HEK293 (cell line): ENCODE measurements around the gene B3GNT9.

Experiments
- INSM2 ChIP-seq: fragments of 450-650 bp; formaldehyde crosslinking; IDR thresholded peaks from 2 replicates; pipeline ENCODE4 v1.5.1; 2016; ENCODE audit warnings: missing biosample characterization, missing genetic modification characterization
- KLF10 ChIP-seq: fragments of 450-650 bp; IDR thresholded peaks from 2 replicates; pipeline ENCODE4 v1.5.1; 2018; ENCODE audit warnings: missing biosample characterization, mild to moderate bottlenecking, missing genetic modification characterization
- KLF8 ChIP-seq: fragments of 450-650 bp; formaldehyde crosslinking; IDR thresholded peaks from 2 replicates; pipeline ENCODE4 v1.5.1; 2016; ENCODE audit warnings: missing biosample characterization, missing genetic modification characterization
- KLF9 ChIP-seq: fragments of 450-650 bp; formaldehyde crosslinking; IDR thresholded peaks from 2 replicates; pipeline ENCODE4 v1.5.1; 2016; ENCODE audit warnings: missing biosample characterization, missing genetic modification characterization, low read depth
- PRDM2 ChIP-seq: fragments of 450-650 bp; formaldehyde crosslinking; IDR thresholded peaks from 2 replicates; pipeline ENCODE4 v1.5.1; 2016; ENCODE audit warnings: missing biosample characterization, missing genetic modification characterization, borderline replicate concordance
- ZFP41 ChIP-seq: fragments of 450-650 bp; formaldehyde crosslinking; IDR thresholded peaks from 2 replicates; pipeline ENCODE4 v1.5.1; 2016; ENCODE audit warnings: missing biosample characterization, missing genetic modification characterization, borderline replicate concordance
- ZFP69B ChIP-seq: fragments of 450-650 bp; formaldehyde crosslinking; IDR thresholded peaks from 2 replicates; pipeline ENCODE4 v1.5.1; 2016; ENCODE audit warnings: missing biosample characterization, missing genetic modification characterization
- ZNF214 ChIP-seq: fragments of 450-650 bp; formaldehyde crosslinking; IDR thresholded peaks from 2 replicates; pipeline ENCODE4 v1.5.1; 2017; ENCODE audit warnings: missing biosample characterization, mild to moderate bottlenecking, missing genetic modification characterization, borderline replicate concordance
- ZNF394 ChIP-seq: fragments of 450-650 bp; formaldehyde crosslinking; IDR thresholded peaks from 2 replicates; pipeline ENCODE4 v1.5.1; 2016; ENCODE audit warnings: missing biosample characterization, missing genetic modification characterization, mild to moderate bottlenecking, moderate library complexity, borderline replicate concordance
- ZNF514 ChIP-seq: fragments of 450-650 bp; formaldehyde crosslinking; IDR thresholded peaks from 2 replicates; pipeline ENCODE4 v1.5.1; 2016; ENCODE audit warnings: missing biosample characterization, missing genetic modification characterization
- ZNF580 ChIP-seq: fragments of 450-650 bp; formaldehyde crosslinking; IDR thresholded peaks from 2 replicates; pipeline ENCODE4 v1.5.1; 2016; ENCODE audit warnings: missing biosample characterization, missing genetic modification characterization
- ZNF600 ChIP-seq: fragments of 450-650 bp; formaldehyde crosslinking; IDR thresholded peaks from 2 replicates; pipeline ENCODE4 v1.5.1; 2016; ENCODE audit warnings: missing biosample characterization, missing genetic modification characterization
- ZNF692 ChIP-seq: fragments of 450-650 bp; formaldehyde crosslinking; IDR thresholded peaks from 2 replicates; pipeline ENCODE4 v1.5.1; 2016; ENCODE audit warnings: missing biosample characterization, missing genetic modification characterization
- ZNF785 ChIP-seq: fragments of 450-650 bp; formaldehyde crosslinking; IDR thresholded peaks from 2 replicates; pipeline ENCODE4 v1.5.1; 2016; ENCODE audit warnings: missing biosample characterization, missing genetic modification characterization
- TF ChIP-seq, protein P1 (sequence below): fragments of 450-650 bp; formaldehyde crosslinking; IDR thresholded peaks from 2 replicates; pipeline ENCODE4 v1.5.1; 2016; ENCODE audit warnings: missing biosample characterization, missing genetic modification characterization
- TF ChIP-seq, protein P2 (sequence below): fragments of 450-650 bp; formaldehyde crosslinking; IDR thresholded peaks from 2 replicates; pipeline ENCODE4 v1.5.1; 2016; ENCODE audit warnings: missing biosample characterization, missing genetic modification characterization
- TF ChIP-seq, protein P3 (sequence below): fragments of 450-650 bp; formaldehyde crosslinking; IDR thresholded peaks from 2 replicates; pipeline ENCODE4 v1.5.1; 2016; ENCODE audit warnings: missing biosample characterization, missing genetic modification characterization
- TF ChIP-seq, protein P4 (sequence below): fragments of 450-650 bp; formaldehyde crosslinking; IDR thresholded peaks from 2 replicates; pipeline ENCODE4 v1.5.1; 2016; ENCODE audit warnings: missing biosample characterization, missing genetic modification characterization

B3GNT9 gene

GRCh38 chr16:67183627-67184452, 33.0 kb upstream of the B3GNT9 start, which contains the start of gene MATCAP1 (continued):
- no peak for TF ChIP-seq ZFP69B
- TF ChIP-seq, protein P1, sequence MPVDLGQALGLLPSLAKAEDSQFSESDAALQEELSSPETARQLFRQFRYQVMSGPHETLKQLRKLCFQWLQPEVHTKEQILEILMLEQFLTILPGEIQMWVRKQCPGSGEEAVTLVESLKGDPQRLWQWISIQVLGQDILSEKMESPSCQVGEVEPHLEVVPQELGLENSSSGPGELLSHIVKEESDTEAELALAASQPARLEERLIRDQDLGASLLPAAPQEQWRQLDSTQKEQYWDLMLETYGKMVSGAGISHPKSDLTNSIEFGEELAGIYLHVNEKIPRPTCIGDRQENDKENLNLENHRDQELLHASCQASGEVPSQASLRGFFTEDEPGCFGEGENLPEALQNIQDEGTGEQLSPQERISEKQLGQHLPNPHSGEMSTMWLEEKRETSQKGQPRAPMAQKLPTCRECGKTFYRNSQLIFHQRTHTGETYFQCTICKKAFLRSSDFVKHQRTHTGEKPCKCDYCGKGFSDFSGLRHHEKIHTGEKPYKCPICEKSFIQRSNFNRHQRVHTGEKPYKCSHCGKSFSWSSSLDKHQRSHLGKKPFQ: no peak
- TF ChIP-seq KLF8 (tag by site-specific recombination): peak; percentile 92
- TF ChIP-seq, protein P2, sequence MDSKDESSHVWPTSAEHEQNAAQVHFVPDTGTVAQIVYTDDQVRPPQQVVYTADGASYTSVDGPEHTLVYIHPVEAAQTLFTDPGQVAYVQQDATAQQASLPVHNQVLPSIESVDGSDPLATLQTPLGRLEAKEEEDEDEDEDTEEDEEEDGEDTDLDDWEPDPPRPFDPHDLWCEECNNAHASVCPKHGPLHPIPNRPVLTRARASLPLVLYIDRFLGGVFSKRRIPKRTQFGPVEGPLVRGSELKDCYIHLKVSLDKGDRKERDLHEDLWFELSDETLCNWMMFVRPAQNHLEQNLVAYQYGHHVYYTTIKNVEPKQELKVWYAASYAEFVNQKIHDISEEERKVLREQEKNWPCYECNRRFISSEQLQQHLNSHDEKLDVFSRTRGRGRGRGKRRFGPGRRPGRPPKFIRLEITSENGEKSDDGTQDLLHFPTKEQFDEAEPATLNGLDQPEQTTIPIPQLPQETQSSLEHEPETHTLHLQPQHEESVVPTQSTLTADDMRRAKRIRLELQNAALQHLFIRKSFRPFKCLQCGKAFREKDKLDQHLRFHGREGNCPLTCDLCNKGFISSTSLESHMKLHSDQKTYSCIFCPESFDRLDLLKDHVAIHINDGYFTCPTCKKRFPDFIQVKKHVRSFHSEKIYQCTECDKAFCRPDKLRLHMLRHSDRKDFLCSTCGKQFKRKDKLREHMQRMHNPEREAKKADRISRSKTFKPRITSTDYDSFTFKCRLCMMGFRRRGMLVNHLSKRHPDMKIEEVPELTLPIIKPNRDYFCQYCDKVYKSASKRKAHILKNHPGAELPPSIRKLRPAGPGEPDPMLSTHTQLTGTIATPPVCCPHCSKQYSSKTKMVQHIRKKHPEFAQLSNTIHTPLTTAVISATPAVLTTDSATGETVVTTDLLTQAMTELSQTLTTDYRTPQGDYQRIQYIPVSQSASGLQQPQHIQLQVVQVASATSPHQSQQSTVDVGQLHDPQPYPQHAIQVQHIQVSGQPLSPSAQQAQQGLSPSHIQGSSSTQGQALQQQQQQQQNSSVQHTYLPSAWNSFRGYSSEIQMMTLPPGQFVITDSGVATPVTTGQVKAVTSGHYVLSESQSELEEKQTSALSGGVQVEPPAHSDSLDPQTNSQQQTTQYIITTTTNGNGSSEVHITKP (tag by site-specific recombination): peak; percentile 37
- TF ChIP-seq PRDM2 (tag by site-specific recombination): no peak
- TF ChIP-seq KLF10 (tag by site-specific recombination): peak; percentile 66; the same call in 1 of the 2 replicates
- TF ChIP-seq ZNF394 (tag by site-specific recombination): peak; percentile 22; the same call in 1 of the 2 replicates
- no peak for TF ChIP-seq ZNF580
- TF ChIP-seq ZFP41: no peak
- no peak for TF ChIP-seq ZNF514
- no peak for TF ChIP-seq ZNF785 (tag by site-specific recombination)
- peak; percentile 89 for TF ChIP-seq ZNF600 (tag by site-specific recombination)
- peak; percentile 96 for TF ChIP-seq KLF9 (tag by site-specific recombination)
- TF ChIP-seq ZNF692 (tag by site-specific recombination): peak; percentile 84; the same call in 1 of the 2 replicates
- TF ChIP-seq, protein P3, sequence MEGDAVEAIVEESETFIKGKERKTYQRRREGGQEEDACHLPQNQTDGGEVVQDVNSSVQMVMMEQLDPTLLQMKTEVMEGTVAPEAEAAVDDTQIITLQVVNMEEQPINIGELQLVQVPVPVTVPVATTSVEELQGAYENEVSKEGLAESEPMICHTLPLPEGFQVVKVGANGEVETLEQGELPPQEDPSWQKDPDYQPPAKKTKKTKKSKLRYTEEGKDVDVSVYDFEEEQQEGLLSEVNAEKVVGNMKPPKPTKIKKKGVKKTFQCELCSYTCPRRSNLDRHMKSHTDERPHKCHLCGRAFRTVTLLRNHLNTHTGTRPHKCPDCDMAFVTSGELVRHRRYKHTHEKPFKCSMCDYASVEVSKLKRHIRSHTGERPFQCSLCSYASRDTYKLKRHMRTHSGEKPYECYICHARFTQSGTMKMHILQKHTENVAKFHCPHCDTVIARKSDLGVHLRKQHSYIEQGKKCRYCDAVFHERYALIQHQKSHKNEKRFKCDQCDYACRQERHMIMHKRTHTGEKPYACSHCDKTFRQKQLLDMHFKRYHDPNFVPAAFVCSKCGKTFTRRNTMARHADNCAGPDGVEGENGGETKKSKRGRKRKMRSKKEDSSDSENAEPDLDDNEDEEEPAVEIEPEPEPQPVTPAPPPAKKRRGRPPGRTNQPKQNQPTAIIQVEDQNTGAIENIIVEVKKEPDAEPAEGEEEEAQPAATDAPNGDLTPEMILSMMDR: 0 out of 2 replicates have a peak, but pooled peaks have one; percentile 38
- TF ChIP-seq ZNF214 (tag by site-specific recombination): no peak
- TF ChIP-seq, protein P4, sequence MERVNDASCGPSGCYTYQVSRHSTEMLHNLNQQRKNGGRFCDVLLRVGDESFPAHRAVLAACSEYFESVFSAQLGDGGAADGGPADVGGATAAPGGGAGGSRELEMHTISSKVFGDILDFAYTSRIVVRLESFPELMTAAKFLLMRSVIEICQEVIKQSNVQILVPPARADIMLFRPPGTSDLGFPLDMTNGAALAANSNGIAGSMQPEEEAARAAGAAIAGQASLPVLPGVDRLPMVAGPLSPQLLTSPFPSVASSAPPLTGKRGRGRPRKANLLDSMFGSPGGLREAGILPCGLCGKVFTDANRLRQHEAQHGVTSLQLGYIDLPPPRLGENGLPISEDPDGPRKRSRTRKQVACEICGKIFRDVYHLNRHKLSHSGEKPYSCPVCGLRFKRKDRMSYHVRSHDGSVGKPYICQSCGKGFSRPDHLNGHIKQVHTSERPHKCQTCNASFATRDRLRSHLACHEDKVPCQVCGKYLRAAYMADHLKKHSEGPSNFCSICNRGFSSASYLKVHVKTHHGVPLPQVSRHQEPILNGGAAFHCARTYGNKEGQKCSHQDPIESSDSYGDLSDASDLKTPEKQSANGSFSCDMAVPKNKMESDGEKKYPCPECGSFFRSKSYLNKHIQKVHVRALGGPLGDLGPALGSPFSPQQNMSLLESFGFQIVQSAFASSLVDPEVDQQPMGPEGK (tag by site-specific recombination): peak; percentile 95
- no peak for TF ChIP-seq INSM2
